WTC11 (cell line): ENCODE data around the gene TRIM2. TPM values are rescaled to one million over a fixed set of nuclear protein-coding genes. Genes with fewer than 3 reads are reported as not detected.
A peak's percentile ranks its signal among the peaks of the same experiment; 100 is the strongest.

Experiments used
- ATAC-seq: fragments of 200-7000 bp; cut with Tn5 transposase; 2 replicates; pipeline ENCODE4 v1.10.0; 2021; ENCODE audit warnings: mild to moderate bottlenecking, moderate library complexity
- CTCF ChIA-PET: fragments of 300-600 bp; sonication (Branson Sonifier 250); formaldehyde crosslinking; loops from one replicate; lab custom pipeline; 2021; ENCODE audit warnings: antibody characterized with exemption; lab: Charles Lee
- POLR2A ChIA-PET: fragments of 350-600 bp; sonication (Branson Sonifier 250); formaldehyde crosslinking; loops from one replicate; lab custom pipeline; 2021; ENCODE audit warnings: antibody characterized with exemption; lab: Charles Lee
- DNase-seq: peaks from one replicate; pipeline ENCODE4 v3.0.0; 2021; ENCODE audit warnings: low spot score
- H3K27ac Mint-ChIP-seq: 2 replicates; pipeline ENCODE4 v1.8.0; 2021; ENCODE audit warnings: mixed read lengths
- H3K27me3 Mint-ChIP-seq: 2 replicates; pipeline ENCODE4 v1.8.0; 2021; ENCODE audit warnings: low read depth, mild to moderate bottlenecking, moderate library complexity, mixed read lengths
- H3K36me3 Mint-ChIP-seq: 2 replicates; pipeline ENCODE4 v1.8.0; 2021; ENCODE audit warnings: mixed read lengths
- H3K4me1 Mint-ChIP-seq: 2 replicates; pipeline ENCODE4 v1.8.0; 2022; ENCODE audit warnings: mixed read lengths
- H3K4me3 Mint-ChIP-seq: 2 replicates; pipeline ENCODE4 v1.8.0; 2021; ENCODE audit warnings: mild to moderate bottlenecking, moderate library complexity, mixed read lengths
- H3K9me3 Mint-ChIP-seq: 2 replicates; pipeline ENCODE4 v1.8.0; 2021; ENCODE audit warnings: mixed read lengths
- ARID4B ChIP-seq: sonication (generic); formaldehyde crosslinking; IDR thresholded peaks from 2 replicates; pipeline ENCODE4 v1.8.0; 2023; ENCODE audit warnings: missing genetic modification reagents, mild to moderate bottlenecking, borderline replicate concordance
- E2F1 ChIP-seq: sonication (generic); formaldehyde crosslinking; IDR thresholded peaks from 2 replicates; pipeline ENCODE4 v1.8.0; 2022; ENCODE audit warnings: mild to moderate bottlenecking, missing genetic modification reagents
- ELF4 ChIP-seq: sonication (generic); formaldehyde crosslinking; IDR thresholded peaks from 2 replicates; pipeline ENCODE4 v1.8.1; 2022; ENCODE audit warnings: low read depth, mild to moderate bottlenecking, moderate library complexity, missing genetic modification reagents
- EMX1 ChIP-seq: fragments of 250-450 bp; sonication (Bioruptor Pico); IDR thresholded peaks from 2 replicates; pipeline ENCODE4 v1.8.0; 2021; ENCODE audit warnings: mild to moderate bottlenecking
- FOXP4 ChIP-seq: sonication (generic); formaldehyde crosslinking; IDR thresholded peaks from 2 replicates; pipeline ENCODE4 v1.8.0; 2022; ENCODE audit warnings: mild to moderate bottlenecking, missing genetic modification reagents
- GABPB1 ChIP-seq: sonication (generic); formaldehyde crosslinking; IDR thresholded peaks from 2 replicates; pipeline ENCODE4 v1.8.1; 2023; ENCODE audit warnings: mild to moderate bottlenecking, missing genetic modification reagents
- JUN ChIP-seq: sonication (generic); formaldehyde crosslinking; IDR thresholded peaks from 2 replicates; pipeline ENCODE4 v1.8.0; 2023; ENCODE audit warnings: mild to moderate bottlenecking, missing genetic modification reagents
- KAT7 ChIP-seq: sonication (generic); formaldehyde crosslinking; IDR thresholded peaks from 2 replicates; pipeline ENCODE4 v1.8.1; 2023; ENCODE audit warnings: missing genetic modification reagents, mild to moderate bottlenecking, borderline replicate concordance
- MXD4 ChIP-seq: fragments of 250-450 bp; sonication (Bioruptor Pico); IDR thresholded peaks from 2 replicates; pipeline ENCODE4 v1.8.0; 2021; ENCODE audit warnings: mild to moderate bottlenecking, moderate library complexity, borderline replicate concordance
- NFATC4 ChIP-seq: fragments of 250-450 bp; sonication (Bioruptor Pico); IDR thresholded peaks from 2 replicates; pipeline ENCODE4 v1.9.0; 2021; ENCODE audit warnings: mild to moderate bottlenecking
- NR3C1 ChIP-seq: sonication (generic); formaldehyde crosslinking; conservative IDR thresholded peaks from 2 replicates; pipeline ENCODE4 v1.8.1; 2023; ENCODE audit warnings: low read depth, mild to moderate bottlenecking, missing genetic modification reagents
- RELA ChIP-seq: sonication (generic); formaldehyde crosslinking; IDR thresholded peaks from 2 replicates; pipeline ENCODE4 v1.8.1; 2022; ENCODE audit warnings: missing genetic modification reagents, mild to moderate bottlenecking, borderline replicate concordance
- TP53 ChIP-seq: sonication (generic); formaldehyde crosslinking; IDR thresholded peaks from 2 replicates; pipeline ENCODE4 v1.8.1; 2023; ENCODE audit warnings: mild to moderate bottlenecking, missing genetic modification reagents
- USF2 ChIP-seq: sonication (generic); formaldehyde crosslinking; IDR thresholded peaks from 2 replicates; pipeline ENCODE4 v1.8.1; 2023; ENCODE audit warnings: mild to moderate bottlenecking, missing genetic modification reagents, moderate library complexity
- ZBTB43 ChIP-seq: sonication (generic); formaldehyde crosslinking; IDR thresholded peaks from 2 replicates; pipeline ENCODE4 v1.8.1; 2023; ENCODE audit warnings: mild to moderate bottlenecking, missing genetic modification reagents
- total RNA-seq: library from RNA; stranded (reverse); gene quantifications from 3 replicates; pipeline ENCODE4 v1.2.3, GENCODE V29; 2021
- TF ChIP-seq, protein P1 (sequence below): sonication (generic); formaldehyde crosslinking; conservative IDR thresholded peaks from 2 replicates; pipeline ENCODE4 v1.8.1; 2023; ENCODE audit warnings: mild to moderate bottlenecking, low read depth, missing genetic modification reagents, moderate library complexity
- TF ChIP-seq, protein P2 (sequence below): fragments of 250-450 bp; sonication (Bioruptor Pico); IDR thresholded peaks from 2 replicates; pipeline ENCODE4 v2.1.2; 2022; ENCODE audit warnings: mild to moderate bottlenecking, moderate library complexity
- TF ChIP-seq, protein P3 (sequence below): sonication (generic); formaldehyde crosslinking; IDR thresholded peaks from 2 replicates; pipeline ENCODE4 v1.8.1; 2023; ENCODE audit warnings: mild to moderate bottlenecking, missing genetic modification reagents

The TRIM2 gene
- total RNA-seq, 1 experiment from 2014 or later: 54.5 TPM

GRCh38 chr4:153223930-153224329, 19.7 kb downstream of the TRIM2 start:
- H3K36me3 Mint-ChIP-seq: peaks cover 11% of the 10 kb centered on the region
- no peak for ATAC-seq
- H3K9me3 Mint-ChIP-seq: peaks cover 9% of the 10 kb centered on the region
- peaks cover 22% of the 10 kb centered on the region for H3K27me3 Mint-ChIP-seq
- POLR2A ChIA-PET: interaction anchor here (1.2 to 1.5 kb wide), 2 partner anchors 19 to 25 kb away, joined by 6 to 7 read pairs; partner anchors contain the start of gene TRIM2
- DNase-seq: no peak
- H3K27ac Mint-ChIP-seq: no peak overlapping the region
- peak overlapping the region; percentile 86 for H3K4me3 Mint-ChIP-seq
- CTCF ChIA-PET: interaction anchor here (1.1 to 2.8 kb wide), 4 partner anchors 9 to 81 kb away, joined by 3 to 16 read pairs (median 8); no protein-coding TSS in a partner anchor
- TF ChIP-seq KAT7 (CRISPR knock-in tag) (no peak), USF2 (CRISPR knock-in tag) (peak; percentile 51; the same call in 1 of the 2 replicates)
- H3K4me1 Mint-ChIP-seq: peaks cover 44% of the 10 kb centered on the region

- peaks cover 22% of the 10 kb centered on the region for H3K27me3 Mint-ChIP-seq
- peaks cover 44% of the 10 kb centered on the region for H3K4me1 Mint-ChIP-seq
- peak overlapping the region; percentile 86; the same call in 1 of the 2 replicates for H3K4me3 Mint-ChIP-seq
- TF ChIP-seq FOXP4 (CRISPR knock-in tag) (no peak), EMX1 (CRISPR knock-in tag) (no peak), ARID4B (CRISPR knock-in tag) (no peak), NFATC4 (CRISPR knock-in tag) (no peak), JUN (no peak), E2F1 (CRISPR knock-in tag) (no peak), NR3C1 (CRISPR knock-in tag) (no peak), RELA (CRISPR knock-in tag) (no peak), MXD4 (CRISPR knock-in tag) (no peak), TP53 (no peak), GABPB1 (CRISPR knock-in tag) (no peak), ELF4 (no peak), ZBTB43 (CRISPR knock-in tag) (no peak)
- TF ChIP-seq, protein P1, sequence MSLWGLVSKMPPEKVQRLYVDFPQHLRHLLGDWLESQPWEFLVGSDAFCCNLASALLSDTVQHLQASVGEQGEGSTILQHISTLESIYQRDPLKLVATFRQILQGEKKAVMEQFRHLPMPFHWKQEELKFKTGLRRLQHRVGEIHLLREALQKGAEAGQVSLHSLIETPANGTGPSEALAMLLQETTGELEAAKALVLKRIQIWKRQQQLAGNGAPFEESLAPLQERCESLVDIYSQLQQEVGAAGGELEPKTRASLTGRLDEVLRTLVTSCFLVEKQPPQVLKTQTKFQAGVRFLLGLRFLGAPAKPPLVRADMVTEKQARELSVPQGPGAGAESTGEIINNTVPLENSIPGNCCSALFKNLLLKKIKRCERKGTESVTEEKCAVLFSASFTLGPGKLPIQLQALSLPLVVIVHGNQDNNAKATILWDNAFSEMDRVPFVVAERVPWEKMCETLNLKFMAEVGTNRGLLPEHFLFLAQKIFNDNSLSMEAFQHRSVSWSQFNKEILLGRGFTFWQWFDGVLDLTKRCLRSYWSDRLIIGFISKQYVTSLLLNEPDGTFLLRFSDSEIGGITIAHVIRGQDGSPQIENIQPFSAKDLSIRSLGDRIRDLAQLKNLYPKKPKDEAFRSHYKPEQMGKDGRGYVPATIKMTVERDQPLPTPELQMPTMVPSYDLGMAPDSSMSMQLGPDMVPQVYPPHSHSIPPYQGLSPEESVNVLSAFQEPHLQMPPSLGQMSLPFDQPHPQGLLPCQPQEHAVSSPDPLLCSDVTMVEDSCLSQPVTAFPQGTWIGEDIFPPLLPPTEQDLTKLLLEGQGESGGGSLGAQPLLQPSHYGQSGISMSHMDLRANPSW: no peak
- TF ChIP-seq, protein P2, sequence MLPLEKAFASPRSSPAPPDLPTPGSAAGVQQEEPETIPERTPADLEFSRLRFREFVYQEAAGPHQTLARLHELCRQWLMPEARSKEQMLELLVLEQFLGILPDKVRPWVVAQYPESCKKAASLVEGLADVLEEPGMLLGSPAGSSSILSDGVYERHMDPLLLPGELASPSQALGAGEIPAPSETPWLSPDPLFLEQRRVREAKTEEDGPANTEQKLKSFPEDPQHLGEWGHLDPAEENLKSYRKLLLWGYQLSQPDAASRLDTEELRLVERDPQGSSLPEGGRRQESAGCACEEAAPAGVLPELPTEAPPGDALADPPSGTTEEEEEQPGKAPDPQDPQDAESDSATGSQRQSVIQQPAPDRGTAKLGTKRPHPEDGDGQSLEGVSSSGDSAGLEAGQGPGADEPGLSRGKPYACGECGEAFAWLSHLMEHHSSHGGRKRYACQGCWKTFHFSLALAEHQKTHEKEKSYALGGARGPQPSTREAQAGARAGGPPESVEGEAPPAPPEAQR (CRISPR knock-in tag): no peak
- TF ChIP-seq, protein P3, sequence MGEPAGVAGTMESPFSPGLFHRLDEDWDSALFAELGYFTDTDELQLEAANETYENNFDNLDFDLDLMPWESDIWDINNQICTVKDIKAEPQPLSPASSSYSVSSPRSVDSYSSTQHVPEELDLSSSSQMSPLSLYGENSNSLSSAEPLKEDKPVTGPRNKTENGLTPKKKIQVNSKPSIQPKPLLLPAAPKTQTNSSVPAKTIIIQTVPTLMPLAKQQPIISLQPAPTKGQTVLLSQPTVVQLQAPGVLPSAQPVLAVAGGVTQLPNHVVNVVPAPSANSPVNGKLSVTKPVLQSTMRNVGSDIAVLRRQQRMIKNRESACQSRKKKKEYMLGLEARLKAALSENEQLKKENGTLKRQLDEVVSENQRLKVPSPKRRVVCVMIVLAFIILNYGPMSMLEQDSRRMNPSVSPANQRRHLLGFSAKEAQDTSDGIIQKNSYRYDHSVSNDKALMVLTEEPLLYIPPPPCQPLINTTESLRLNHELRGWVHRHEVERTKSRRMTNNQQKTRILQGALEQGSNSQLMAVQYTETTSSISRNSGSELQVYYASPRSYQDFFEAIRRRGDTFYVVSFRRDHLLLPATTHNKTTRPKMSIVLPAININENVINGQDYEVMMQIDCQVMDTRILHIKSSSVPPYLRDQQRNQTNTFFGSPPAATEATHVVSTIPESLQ: no peak
- ChIA-PET CTCF (interaction anchor here (1.1 to 2.8 kb wide), 3 partner anchors 8 to 82 kb away, joined by 3 to 16 read pairs (median 8); no protein-coding TSS in a partner anchor), POLR2A (no interaction called here)
- H3K36me3 Mint-ChIP-seq: peaks cover 11% of the 10 kb centered on the region
- H3K9me3 Mint-ChIP-seq: peaks cover 9% of the 10 kb centered on the region
- DNase-seq (no peak), ATAC-seq (no peak)
- no peak overlapping the region for H3K27ac Mint-ChIP-seq
Observed at GRCh38 chr4:153224474-153224873, 20.2 kb downstream of the TRIM2 start.
